OCI-LY1 (cell line): ENCODE data around the gene SLC15A1.

Experiments used
- H2AFZ ChIP-seq: fragments of 200-600 bp; sonication (generic), shearing (Covaris generic); 2 replicates; pipeline ENCODE4 v1.6.0; 2014; ENCODE audit warnings: antibody characterized with exemption, mild to moderate bottlenecking, low read length
- H3F3A ChIP-seq: fragments of 200-600 bp; sonication (generic), shearing (Covaris generic); 2 replicates; pipeline ENCODE4 v1.6.0; 2014; ENCODE audit warnings: mild to moderate bottlenecking, antibody characterized with exemption, low read length, moderate library complexity; ENCODE audit not compliant: insufficient read depth
- H3K27ac ChIP-seq: fragments of 200-600 bp; sonication (generic); 2 replicates; pipeline ENCODE4 v1.5.1; 2014; ENCODE audit warnings: low read length, mixed run types, mild to moderate bottlenecking, low read depth; ENCODE audit not compliant: poor library complexity, severe bottlenecking
- H3K27me3 ChIP-seq: fragments of 200-600 bp; sonication (generic); 2 replicates; pipeline ENCODE4 v1.6.0; 2014; ENCODE audit warnings: antibody characterized with exemption, mild to moderate bottlenecking, low read length, moderate library complexity; ENCODE audit not compliant: insufficient read depth
- H3K36me3 ChIP-seq: fragments of 200-600 bp; sonication (generic); 2 replicates; pipeline ENCODE4 v1.6.1; 2014; ENCODE audit warnings: mild to moderate bottlenecking, antibody characterized with exemption, low read length, moderate library complexity, mixed read lengths; ENCODE audit not compliant: insufficient read depth
- H3K4me1 ChIP-seq: fragments of 200-600 bp; sonication (generic); 2 replicates; pipeline ENCODE4 v1.5.1; 2014; ENCODE audit warnings: mild to moderate bottlenecking, low read length, moderate library complexity; ENCODE audit not compliant: insufficient read depth, severe bottlenecking
- H3K4me2 ChIP-seq: fragments of 200-600 bp; sonication (generic), shearing (Covaris generic); 2 replicates; pipeline ENCODE4 v1.6.1; 2014; ENCODE audit warnings: low read length
- H3K4me3 ChIP-seq: fragments of 200-600 bp; sonication (generic); 2 replicates; pipeline ENCODE4 v1.5.1; 2014; ENCODE audit warnings: low read length, low read depth, mild to moderate bottlenecking, mixed read lengths; ENCODE audit not compliant: poor library complexity, severe bottlenecking
- H3K79me2 ChIP-seq: fragments of 200-600 bp; shearing (Covaris generic); 2 replicates; pipeline ENCODE4 v1.6.1; 2016; ENCODE audit warnings: mixed run types, low read length, mixed read lengths; ENCODE audit not compliant: insufficient read depth
- H3K9ac ChIP-seq: fragments of 200-600 bp; sonication (generic), shearing (Covaris generic); 2 replicates; pipeline ENCODE4 v1.6.1; 2014; ENCODE audit warnings: mild to moderate bottlenecking, low read length, mixed read lengths
- H3K9me2 ChIP-seq: fragments of 200-600 bp; sonication (generic), shearing (Covaris generic); 2 replicates; pipeline ENCODE4 v1.6.1; 2014; ENCODE audit warnings: low read depth, mild to moderate bottlenecking, low read length, mixed read lengths
- H3K9me3 ChIP-seq: fragments of 200-600 bp; shearing (Covaris generic); 2 replicates; pipeline ENCODE4 v1.6.1; 2014; ENCODE audit warnings: low read length, mixed read lengths
- H4K20me1 ChIP-seq: fragments of 200-600 bp; sonication (generic), shearing (Covaris generic); 2 replicates; pipeline ENCODE4 v1.6.0; 2016; ENCODE audit warnings: mild to moderate bottlenecking, low read length; ENCODE audit not compliant: insufficient read depth
- CTCF ChIP-seq: fragments of 200-600 bp; sonication (generic), shearing (Covaris generic); IDR thresholded peaks from 2 replicates; pipeline ENCODE4 v1.5.1; 2017; ENCODE audit warnings: mild to moderate bottlenecking, antibody characterized with exemption, low read length, moderate library complexity, mixed read lengths
- EZH2 ChIP-seq: fragments of 200-600 bp; sonication (generic), shearing (Covaris generic); IDR thresholded peaks from 2 replicates; pipeline ENCODE4 v1.8.0; 2017; ENCODE audit warnings: borderline replicate concordance, mixed run types, mild to moderate bottlenecking, antibody characterized with exemption, low read length, moderate library complexity, mixed read lengths

The SLC15A1 gene

GRCh38 chr13:98778749-98779148 lies 26.3 kb upstream of the SLC15A1 start:
- no peaks in the 10 kb centered on the region for H3K9me2 ChIP-seq
- H3K36me3 ChIP-seq = no peaks in the 10 kb centered on the region
- no peak overlapping the region for H2AFZ ChIP-seq
- H4K20me1 ChIP-seq = no peaks in the 10 kb centered on the region
- no peaks in the 10 kb centered on the region for H3K27me3 ChIP-seq
- no peak for TF ChIP-seq CTCF
- no peak for TF ChIP-seq EZH2
- no peaks in the 10 kb centered on the region for H3K9me3 ChIP-seq
- no peak overlapping the region for H3K4me3 ChIP-seq
- H3K4me2 ChIP-seq = no peak overlapping the region
- no peaks in the 10 kb centered on the region for H3K79me2 ChIP-seq
- H3K9ac ChIP-seq = no peak overlapping the region
- H3K4me1 ChIP-seq = no peaks in the 10 kb centered on the region
- no peaks in the 10 kb centered on the region for H3F3A ChIP-seq
- H3K27ac ChIP-seq = no peak overlapping the region

- no peak overlapping the region for H3K4me3 ChIP-seq
- H2AFZ ChIP-seq = no peak overlapping the region
- H3K9me3 ChIP-seq = no peaks in the 10 kb centered on the region
- no peak overlapping the region for H3K27ac ChIP-seq
- no peaks in the 10 kb centered on the region for H3K27me3 ChIP-seq
- no peaks in the 10 kb centered on the region for H3K79me2 ChIP-seq
- no peaks in the 10 kb centered on the region for H3K4me1 ChIP-seq
- TF ChIP-seq CTCF (no peak), EZH2 (no peak)
- H3K9me2 ChIP-seq = no peaks in the 10 kb centered on the region
- H3K36me3 ChIP-seq = no peaks in the 10 kb centered on the region
- no peaks in the 10 kb centered on the region for H3F3A ChIP-seq
- no peak overlapping the region for H3K4me2 ChIP-seq
- no peak overlapping the region for H3K9ac ChIP-seq
- H4K20me1 ChIP-seq = no peaks in the 10 kb centered on the region
Observed at GRCh38 chr13:98776644-98777043, 24.2 kb upstream of the SLC15A1 start.

GRCh38 chr13:98775844-98776598 lies 23.5 kb upstream of the SLC15A1 start:
- Histone ChIP-seq H3F3A (no peaks in the 10 kb centered on the region), H3K4me2 (no peak overlapping the region)

More at GRCh38 chr13:98775844-98776598, 23.5 kb upstream of the SLC15A1 start:
- no peak overlapping the region for H3K4me3 ChIP-seq
- no peak for TF ChIP-seq CTCF
- no peak for TF ChIP-seq EZH2
- no peak overlapping the region for H3K9ac ChIP-seq
- no peaks in the 10 kb centered on the region for H3K4me1 ChIP-seq
- no peaks in the 10 kb centered on the region for H3K79me2 ChIP-seq
- no peaks in the 10 kb centered on the region for H3K36me3 ChIP-seq
- H3K9me2 ChIP-seq = no peaks in the 10 kb centered on the region
- no peaks in the 10 kb centered on the region for H4K20me1 ChIP-seq
- no peak overlapping the region for H2AFZ ChIP-seq
- H3K9me3 ChIP-seq = no peaks in the 10 kb centered on the region
- no peak overlapping the region for H3K27ac ChIP-seq
- no peaks in the 10 kb centered on the region for H3K27me3 ChIP-seq
